Umbilical cord (tissue), 2 donors: Measurements from ENCODE around the gene TRABD2A. TPM values are rescaled to one million over a fixed set of nuclear protein-coding genes. Genes with fewer than 3 reads are reported as not detected.
A peak's percentile ranks its signal among the peaks of the same experiment; 100 is the strongest.

Experiments
- DNase-seq: peaks from one replicate; pipeline ENCODE4 v3.0.0-alpha.2; 2015; ENCODE audit warnings: low spot score
- total RNA-seq: library from RNA; depleted of rRNA; stranded (reverse); fragments of >200 nt; gene quantifications from one replicate; pipeline ENCODE4 v1.2.3, GENCODE V29; 2014; ENCODE audit warnings: low replicate concordance; ENCODE audit not compliant: insufficient read depth

Gene TRABD2A
- total RNA-seq, 1 donor from 2014 or later: 4.8 TPM

- no peak for DNase-seq
Observed at GRCh38 chr2:84817239-84817655, 63.6 kb downstream of the TRABD2A start.

GRCh38 chr2:84816426-84817026, 64.4 kb downstream of the TRABD2A start:
- no peak for DNase-seq

- DNase-seq: no peak
Observed at GRCh38 chr2:84815146-84815545, 65.7 kb downstream of the TRABD2A start.

GRCh38 chr2:84811839-84812431, 68.9 kb downstream of the TRABD2A start:
- DNase-seq: no peak

GRCh38 chr2:84808279-84808678, 72.6 kb downstream of the TRABD2A start:
- no peak for DNase-seq

GRCh38 chr2:84807063-84807485, 73.8 kb downstream of the TRABD2A start:
- peak; percentile 17 for DNase-seq

GRCh38 chr2:84805250-84805958, 75.5 kb downstream of the TRABD2A start:
- no peak for DNase-seq

GRCh38 chr2:84801811-84802210, 79.1 kb downstream of the TRABD2A start:
- DNase-seq: no peak

GRCh38 chr2:84800194-84800805, 80.6 kb downstream of the TRABD2A start:
- no peak for DNase-seq

GRCh38 chr2:84799772-84800171, 81.1 kb downstream of the TRABD2A start:
- DNase-seq: no peak

GRCh38 chr2:84797271-84797670, 83.6 kb downstream of the TRABD2A start:
- no peak for DNase-seq

- no peak for DNase-seq
Observed at GRCh38 chr2:84796798-84797197, 84.1 kb downstream of the TRABD2A start.

- DNase-seq: no peak
Observed at GRCh38 chr2:84793641-84794040, 87.2 kb downstream of the TRABD2A start.

GRCh38 chr2:84792856-84793522, 87.9 kb downstream of the TRABD2A start:
- no peak for DNase-seq

GRCh38 chr2:84788498-84788897, 92.4 kb downstream of the TRABD2A start:
- no peak for DNase-seq

GRCh38 chr2:84788027-84788426, 92.9 kb downstream of the TRABD2A start:
- no peak for DNase-seq

GRCh38 chr2:84786601-84787000, 94.3 kb downstream of the TRABD2A start:
- no peak for DNase-seq

- DNase-seq: no peak
Observed at GRCh38 chr2:84785950-84786349, 94.9 kb downstream of the TRABD2A start.

GRCh38 chr2:84782717-84783442, 98.0 kb downstream of the TRABD2A start:
- no peak for DNase-seq

- no peak for DNase-seq
Observed at GRCh38 chr2:84781942-84782716, 98.8 kb downstream of the TRABD2A start.

- no peak for DNase-seq
Observed at GRCh38 chr2:84779781-84780180, 101.1 kb downstream of the TRABD2A start.
